Fibroblast of pulmonary artery (primary cell): ENCODE results near the gene TUBB4A.

Source experiments
- DNase-seq: peaks from one replicate; pipeline ENCODE4 v3.0.0-alpha.2; 2010; ENCODE audit warnings: low read depth
- H3K4me3 ChIP-seq: replicated peaks from 2 replicates; pipeline ENCODE4 v1.5.1; 2011; ENCODE audit warnings: low read depth, mild to moderate bottlenecking, control low read depth, low read length, moderate library complexity
- CTCF ChIP-seq: IDR thresholded peaks from 2 replicates; pipeline ENCODE4 v1.5.1; 2011; ENCODE audit warnings: mild to moderate bottlenecking, control low read depth, low read length, inconsistent platforms; ENCODE audit errors: missing control alignments

The TUBB4A gene

GRCh38 chr19:6452223-6452614, 49.9 kb downstream of the TUBB4A start:
- TF ChIP-seq CTCF, result no peak

GRCh38 chr19:6451583-6452222, 50.4 kb downstream of the TUBB4A start:
- H3K4me3 ChIP-seq, result no peak overlapping the region
- no peak for TF ChIP-seq CTCF
- no peak for DNase-seq

More at GRCh38 chr19:6452223-6452614, 49.9 kb downstream of the TUBB4A start:
- DNase-seq, result no peak
- H3K4me3 ChIP-seq, result no peak overlapping the region

GRCh38 chr19:6450166-6450565, 51.9 kb downstream of the TUBB4A start:
- DNase-seq, result no peak
- no peak overlapping the region for H3K4me3 ChIP-seq
- no peak for TF ChIP-seq CTCF

GRCh38 chr19:6448045-6448444, 54.1 kb downstream of the TUBB4A start:
- no peak for DNase-seq
- TF ChIP-seq CTCF, result no peak

GRCh38 chr19:6446452-6446851, 55.7 kb downstream of the TUBB4A start:
- no peak for DNase-seq
- no peak overlapping the region for H3K4me3 ChIP-seq
- no peak for TF ChIP-seq CTCF

More at GRCh38 chr19:6448045-6448444, 54.1 kb downstream of the TUBB4A start:
- no peak overlapping the region for H3K4me3 ChIP-seq
